Measurements from ENCODE around the gene PSAPL1. TPM values are rescaled to one million over a fixed set of nuclear protein-coding genes. Genes with fewer than 3 reads are reported as not detected.

The PSAPL1 gene, protein sequence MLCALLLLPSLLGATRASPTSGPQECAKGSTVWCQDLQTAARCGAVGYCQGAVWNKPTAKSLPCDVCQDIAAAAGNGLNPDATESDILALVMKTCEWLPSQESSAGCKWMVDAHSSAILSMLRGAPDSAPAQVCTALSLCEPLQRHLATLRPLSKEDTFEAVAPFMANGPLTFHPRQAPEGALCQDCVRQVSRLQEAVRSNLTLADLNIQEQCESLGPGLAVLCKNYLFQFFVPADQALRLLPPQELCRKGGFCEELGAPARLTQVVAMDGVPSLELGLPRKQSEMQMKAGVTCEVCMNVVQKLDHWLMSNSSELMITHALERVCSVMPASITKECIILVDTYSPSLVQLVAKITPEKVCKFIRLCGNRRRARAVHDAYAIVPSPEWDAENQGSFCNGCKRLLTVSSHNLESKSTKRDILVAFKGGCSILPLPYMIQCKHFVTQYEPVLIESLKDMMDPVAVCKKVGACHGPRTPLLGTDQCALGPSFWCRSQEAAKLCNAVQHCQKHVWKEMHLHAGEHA
- total RNA-seq (not detected), polyA plus RNA-seq (under 1 TPM in 1 of 3 donors, not detected in 2; 0.01 TPM)

DNA sequence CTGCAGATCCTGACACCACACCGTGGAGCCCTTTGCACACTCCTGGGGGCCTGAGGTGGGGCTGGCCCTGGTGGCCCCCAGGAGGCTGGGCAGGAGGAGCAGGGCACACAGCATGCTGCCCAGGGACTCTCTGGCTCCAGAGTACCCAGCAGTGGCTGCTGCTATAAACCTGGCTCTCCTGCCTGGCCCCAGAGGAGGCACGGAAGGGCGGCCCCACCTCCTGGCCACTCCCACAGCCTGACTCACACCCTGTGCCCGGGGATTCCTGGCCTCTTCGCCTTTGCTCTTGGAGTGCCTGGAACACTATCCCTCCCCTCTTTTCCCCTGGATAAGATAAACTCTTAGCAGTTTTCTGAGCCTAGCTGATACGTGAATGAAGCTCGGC, at the start of gene PSAPL1:
Gene PSAPL1, minus strand, starts transcription at position 165 of the 385 bp plus-strand sequence. Its CDS starts 51 bp downstream, at position 114.
- DNase-seq, result no peak
- Histone ChIP-seq H3K4me3 (no peak within 1 kb of the TSS), H3K27me3 (no peaks in the 10 kb centered on the region), H3K9me3 (no peaks in the 10 kb centered on the region), H3K4me1 (peaks cover 0 to 7% (median 0%) of the 10 kb centered on the region in 4 donors), H3K36me3 (no peaks in the 10 kb centered on the region), H3K27ac (no peak within 1 kb of the TSS)
- TF ChIP-seq POLR2A (IDR thresholded peaks at IDR 0.05) (no peak), POLR2AphosphoS5 (IDR thresholded peaks at IDR 0.05) (no peak)
- intact Hi-C loops (cut with DNase I), result no loop called here
- WGBS, 2 donors, result 12 to 29% methylated on average over 7 of the region's 7 CpGs

DNA sequence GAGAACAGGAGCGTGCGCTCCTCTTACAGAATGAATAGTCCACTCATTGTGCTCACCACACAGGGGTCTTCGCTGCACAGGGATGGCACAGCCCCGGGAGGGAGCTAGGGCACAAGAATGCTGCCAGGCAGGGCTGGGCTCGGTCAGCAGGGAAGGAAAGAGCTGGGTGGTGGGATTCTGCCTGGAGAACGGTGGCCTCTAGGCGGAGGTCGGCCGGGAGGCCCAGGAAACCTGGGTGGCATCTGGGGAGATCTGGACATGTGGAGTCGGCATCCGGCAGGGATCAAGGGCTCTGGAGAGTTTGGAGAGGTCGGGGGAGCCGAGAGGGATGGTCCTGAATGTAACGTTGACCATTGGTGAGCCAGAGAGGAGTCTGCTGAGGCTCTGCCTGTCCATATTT, 46.5 kb upstream of the PSAPL1 start:
- WGBS, 2 donors, result 76 to 88% methylated on average over 14 of the region's 14 CpGs
- TF ChIP-seq EP300 (IDR thresholded peaks at IDR 0.05), result no peak
- TF ChIP-seq, protein P1, sequence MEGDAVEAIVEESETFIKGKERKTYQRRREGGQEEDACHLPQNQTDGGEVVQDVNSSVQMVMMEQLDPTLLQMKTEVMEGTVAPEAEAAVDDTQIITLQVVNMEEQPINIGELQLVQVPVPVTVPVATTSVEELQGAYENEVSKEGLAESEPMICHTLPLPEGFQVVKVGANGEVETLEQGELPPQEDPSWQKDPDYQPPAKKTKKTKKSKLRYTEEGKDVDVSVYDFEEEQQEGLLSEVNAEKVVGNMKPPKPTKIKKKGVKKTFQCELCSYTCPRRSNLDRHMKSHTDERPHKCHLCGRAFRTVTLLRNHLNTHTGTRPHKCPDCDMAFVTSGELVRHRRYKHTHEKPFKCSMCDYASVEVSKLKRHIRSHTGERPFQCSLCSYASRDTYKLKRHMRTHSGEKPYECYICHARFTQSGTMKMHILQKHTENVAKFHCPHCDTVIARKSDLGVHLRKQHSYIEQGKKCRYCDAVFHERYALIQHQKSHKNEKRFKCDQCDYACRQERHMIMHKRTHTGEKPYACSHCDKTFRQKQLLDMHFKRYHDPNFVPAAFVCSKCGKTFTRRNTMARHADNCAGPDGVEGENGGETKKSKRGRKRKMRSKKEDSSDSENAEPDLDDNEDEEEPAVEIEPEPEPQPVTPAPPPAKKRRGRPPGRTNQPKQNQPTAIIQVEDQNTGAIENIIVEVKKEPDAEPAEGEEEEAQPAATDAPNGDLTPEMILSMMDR (IDR thresholded peaks at IDR 0.05), result no peak
- TF ChIP-seq POLR2A (IDR thresholded peaks at IDR 0.05), result no peak
- no peak for TF ChIP-seq POLR2AphosphoS5 (IDR thresholded peaks at IDR 0.05)
- intact Hi-C loops (cut with DNase I), result no loop called here
- no peaks in the 10 kb centered on the region for H3K9me3 ChIP-seq
- H3K27ac ChIP-seq, result no peak overlapping the region
- no peaks in the 10 kb centered on the region for H3K27me3 ChIP-seq
- no peaks in the 10 kb centered on the region for H3K36me3 ChIP-seq
- DNase-seq, result no peak
- no peak overlapping the region for H3K4me3 ChIP-seq
- no peaks in the 10 kb centered on the region for H3K4me1 ChIP-seq

DNA sequence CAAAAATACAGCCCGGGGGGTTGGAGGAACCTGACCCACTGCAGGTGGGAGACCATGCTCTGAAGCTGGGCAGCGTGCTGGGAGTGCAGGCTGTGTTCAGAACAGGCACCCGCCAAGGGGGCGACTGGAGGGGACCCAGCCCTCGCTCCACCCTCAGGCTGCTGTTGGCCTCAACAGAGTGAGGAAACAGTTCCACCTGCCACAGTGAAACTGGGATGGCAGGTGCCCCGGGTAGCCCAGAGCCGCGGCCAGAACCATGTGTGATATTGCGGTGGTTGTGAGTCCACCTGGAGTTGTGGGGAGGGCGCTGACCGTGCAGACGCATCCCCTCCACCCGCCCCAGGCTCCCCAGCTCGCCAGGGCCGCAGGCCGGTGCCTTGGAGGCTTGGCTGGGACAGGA, 45.7 kb upstream of the PSAPL1 start:
- Histone ChIP-seq H3K4me1 (no peaks in the 10 kb centered on the region), H3K27ac (no peak overlapping the region), H3K36me3 (no peaks in the 10 kb centered on the region), H3K9me3 (no peaks in the 10 kb centered on the region), H3K27me3 (no peaks in the 10 kb centered on the region), H3K4me3 (no peak overlapping the region)
- 82 to 90% methylated on average over 16 of the region's 16 CpGs for WGBS, 2 donors
- intact Hi-C loops (cut with DNase I), result no loop called here
- no peak for DNase-seq
- TF ChIP-seq, protein P1 (IDR thresholded peaks at IDR 0.05), result no peak
- TF ChIP-seq POLR2A (IDR thresholded peaks at IDR 0.05), result no peak
- no peak for TF ChIP-seq POLR2AphosphoS5 (IDR thresholded peaks at IDR 0.05)
- no peak for TF ChIP-seq EP300 (IDR thresholded peaks at IDR 0.05)

DNA sequence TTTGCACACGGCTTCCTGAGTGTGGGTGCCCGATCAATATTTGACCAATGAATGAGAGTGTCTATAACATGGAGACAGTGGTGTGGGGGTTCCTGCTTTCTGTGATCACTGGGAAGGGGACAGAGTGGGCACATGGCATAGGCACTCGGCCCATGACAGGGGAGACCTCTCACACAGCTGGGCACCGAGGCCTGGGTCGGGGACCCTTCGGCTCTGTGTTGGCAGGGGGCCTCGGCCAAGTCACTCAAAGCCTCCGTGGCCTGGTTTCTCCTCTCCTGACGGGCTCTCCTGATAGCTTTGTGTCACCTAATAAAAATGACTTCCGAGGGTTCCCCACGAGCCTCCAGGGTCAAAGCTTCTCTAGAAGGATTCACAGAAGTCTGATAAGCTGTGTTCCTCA, 43.9 kb upstream of the PSAPL1 start:
- TF ChIP-seq EP300 (IDR thresholded peaks at IDR 0.05) (no peak), POLR2A (IDR thresholded peaks at IDR 0.05) (no peak), POLR2AphosphoS5 (IDR thresholded peaks at IDR 0.05) (no peak)
- TF ChIP-seq, protein P1 (IDR thresholded peaks at IDR 0.05), result no peak
- Histone ChIP-seq H3K27me3 (no peaks in the 10 kb centered on the region), H3K4me1 (no peaks in the 10 kb centered on the region), H3K27ac (no peak overlapping the region), H3K4me3 (no peak overlapping the region), H3K9me3 (no peaks in the 10 kb centered on the region), H3K36me3 (no peaks in the 10 kb centered on the region)
- intact Hi-C loops (cut with DNase I), result no loop called here
- 62 to 75% methylated on average over 11 of the region's 11 CpGs for WGBS, 2 donors
- DNase-seq, result no peak

DNA sequence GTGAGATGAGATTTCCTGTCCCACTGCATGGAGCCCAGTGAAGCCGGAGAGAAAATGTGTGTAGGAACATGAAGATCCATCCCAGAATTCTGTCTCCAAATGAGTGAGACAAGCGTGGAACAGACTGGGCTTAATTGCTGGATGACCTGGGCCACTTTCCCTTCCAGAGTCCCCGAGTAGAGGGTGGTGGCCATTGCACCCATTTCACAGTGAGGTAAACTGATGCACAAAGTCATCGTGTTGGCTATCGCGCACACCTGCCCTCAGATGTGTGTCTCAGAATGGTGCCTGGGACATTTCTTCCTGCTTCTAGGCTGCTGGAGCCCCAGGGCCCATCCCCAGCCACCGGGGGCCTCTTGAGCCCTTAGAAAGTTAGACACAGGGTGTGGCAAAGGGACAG, 43.0 kb upstream of the PSAPL1 start:
- Histone ChIP-seq H3K4me1 (no peaks in the 10 kb centered on the region), H3K4me3 (no peak overlapping the region), H3K27ac (no peak overlapping the region), H3K9me3 (no peaks in the 10 kb centered on the region), H3K27me3 (no peaks in the 10 kb centered on the region), H3K36me3 (no peaks in the 10 kb centered on the region)
- DNase-seq, result no peak
- WGBS, 2 donors, result 85 to 89% methylated on average over 7 of the region's 7 CpGs
- intact Hi-C loops (cut with DNase I), result no loop called here
- TF ChIP-seq EP300 (IDR thresholded peaks at IDR 0.05) (no peak), POLR2A (IDR thresholded peaks at IDR 0.05) (no peak), POLR2AphosphoS5 (IDR thresholded peaks at IDR 0.05) (no peak)
- TF ChIP-seq, protein P1 (IDR thresholded peaks at IDR 0.05), result no peak
